Neural cell (in vitro differentiated cells): ENCODE measurements around the gene GLTP. TPM values are rescaled to one million over a fixed set of nuclear protein-coding genes. Genes with fewer than 3 reads are reported as not detected.

Source experiments
- H2AFZ ChIP-seq: fragments of 200-600, 300-800 bp; sonication (generic), shearing (Covaris generic); 2 replicates; pipeline ENCODE4 v1.6.0; 2014; ENCODE audit warnings: low read depth, mild to moderate bottlenecking, antibody characterized with exemption, low read length, moderate library complexity
- H3F3A ChIP-seq: fragments of 200-600 bp; shearing (Covaris generic); 2 replicates; pipeline ENCODE4 v1.6.1; 2016; ENCODE audit warnings: mild to moderate bottlenecking, moderate library complexity, mixed read lengths, antibody characterized with exemption, low read length; ENCODE audit not compliant: insufficient read depth, poor library complexity, severe bottlenecking
- H3K27ac ChIP-seq: fragments of 200-600, 300-800 bp; sonication (generic), shearing (Covaris generic); 2 replicates; pipeline ENCODE4 v1.5.1; 2014; ENCODE audit warnings: mild to moderate bottlenecking, low read length, moderate library complexity
- H3K27me3 ChIP-seq: fragments of 300-800, 200-600 bp; sonication (generic), shearing (Covaris generic); 2 replicates; pipeline ENCODE4 v1.6.0; 2014; ENCODE audit warnings: mild to moderate bottlenecking, low read depth, low read length, moderate library complexity; ENCODE audit not compliant: insufficient read depth
- H3K36me3 ChIP-seq: fragments of 300-800, 200-600 bp; sonication (generic), shearing (Covaris generic); 2 replicates; pipeline ENCODE4 v1.5.1; 2014; ENCODE audit warnings: mild to moderate bottlenecking, antibody characterized with exemption, low read length, moderate library complexity; ENCODE audit not compliant: insufficient read depth
- H3K4me2 ChIP-seq: fragments of 300-800, 200-600 bp; sonication (generic), shearing (Covaris generic); 2 replicates; pipeline ENCODE4 v1.6.0; 2014; ENCODE audit warnings: mild to moderate bottlenecking, low read length
- H3K4me3 ChIP-seq: fragments of 300-800, 200-600 bp; sonication (generic), shearing (Covaris generic); 2 replicates; pipeline ENCODE4 v1.5.1; 2014; ENCODE audit warnings: mild to moderate bottlenecking, low read length, moderate library complexity
- H3K79me2 ChIP-seq: fragments of 200-600 bp; shearing (Covaris generic); replicated peaks from 2 replicates; pipeline ENCODE4 v1.6.0; 2014; ENCODE audit warnings: mild to moderate bottlenecking, low read length, moderate library complexity; ENCODE audit not compliant: insufficient read depth
- H3K9ac ChIP-seq: fragments of 300-800, 200-600 bp; sonication (generic), shearing (Covaris generic); 2 replicates; pipeline ENCODE4 v1.6.1; 2016; ENCODE audit warnings: mild to moderate bottlenecking, low read length, mixed read lengths
- H3K9me2 ChIP-seq: fragments of 200-600 bp; shearing (Covaris generic); 2 replicates; pipeline ENCODE4 v1.6.1; 2016; ENCODE audit warnings: mild to moderate bottlenecking, low read length, mixed read lengths; ENCODE audit not compliant: insufficient read depth
- H3K9me3 ChIP-seq: fragments of 200-600, 300-800 bp; sonication (generic), shearing (Covaris generic); 2 replicates; pipeline ENCODE4 v1.6.1; 2016; ENCODE audit warnings: mild to moderate bottlenecking, mixed run types, low read length, moderate library complexity, mixed read lengths
- H4K20me1 ChIP-seq: fragments of 200-600 bp; shearing (Covaris generic); 2 replicates; pipeline ENCODE4 v1.6.1; 2016; ENCODE audit warnings: mild to moderate bottlenecking, mixed run types; ENCODE audit not compliant: insufficient read depth
- CTCF ChIP-seq: fragments of 450-650 bp; IDR thresholded peaks from 2 replicates; pipeline ENCODE4 v1.5.1; 2014; ENCODE audit warnings: antibody characterized with exemption, mild to moderate bottlenecking, moderate library complexity; ENCODE audit not compliant: poor library complexity, severe bottlenecking
- EP300 ChIP-seq: fragments of 450-650 bp; conservative IDR thresholded peaks from 2 replicates; pipeline ENCODE4 v1.6.1; 2014; ENCODE audit warnings: antibody characterized with exemption, mild to moderate bottlenecking, moderate library complexity; ENCODE audit not compliant: poor library complexity, severe bottlenecking
- EZH2 ChIP-seq: fragments of 200-600, 300-800 bp; shearing (Covaris generic), sonication (generic); IDR thresholded peaks from 2 replicates; pipeline ENCODE4 v1.6.1; 2014; ENCODE audit warnings: antibody characterized with exemption, low read length, borderline replicate concordance, mild to moderate bottlenecking; ENCODE audit not compliant: insufficient read depth, poor library complexity, severe bottlenecking
- MXI1 ChIP-seq: fragments of 450-650 bp; conservative IDR thresholded peaks from 2 replicates; pipeline ENCODE4 v1.6.1; 2014; ENCODE audit warnings: antibody characterized with exemption, mild to moderate bottlenecking; ENCODE audit not compliant: poor library complexity, severe bottlenecking
- POLR2AphosphoS5 ChIP-seq: IDR thresholded peaks from 2 replicates; pipeline ENCODE4 v1.6.1; 2012
- RAD21 ChIP-seq: fragments of 450-650 bp; conservative IDR thresholded peaks from 2 replicates; pipeline ENCODE4 v1.6.1; 2014; ENCODE audit warnings: antibody characterized with exemption, mild to moderate bottlenecking, moderate library complexity
- REST ChIP-seq: IDR thresholded peaks from 2 replicates; pipeline ENCODE4 v1.6.1; 2012; ENCODE audit warnings: borderline replicate concordance
- SMC3 ChIP-seq: fragments of 450-650 bp; conservative IDR thresholded peaks from 2 replicates; pipeline ENCODE4 v1.6.1; 2014; ENCODE audit warnings: antibody characterized with exemption, mild to moderate bottlenecking, moderate library complexity; ENCODE audit not compliant: poor library complexity
- TAF1 ChIP-seq: IDR thresholded peaks from 2 replicates; pipeline ENCODE4 v1.6.1; 2012; ENCODE audit warnings: low read depth
- polyA plus RNA-seq: library from polyadenylated mRNA; depleted of rRNA; stranded (reverse); fragments of >200 nt; gene quantifications from 2 replicates; pipeline ENCODE4 v1.2.3, GENCODE V29; 2014

Gene GLTP
- polyA plus RNA-seq, 1 donor from 2014 or later = 25.0 TPM

GRCh38 chr12:109829667-109830066 lies 50.7 kb downstream of the GLTP start:
- H3K9me3 ChIP-seq = no peaks in the 10 kb centered on the region
- TF ChIP-seq POLR2AphosphoS5 (no peak), SMC3 (no peak), EZH2 (no peak), REST (no peak), RAD21 (no peak), EP300 (no peak), TAF1 (no peak), MXI1 (no peak), CTCF (no peak)
- H3K27ac ChIP-seq = no peak overlapping the region
- H3K9ac ChIP-seq = no peak overlapping the region
- no peaks in the 10 kb centered on the region for H3K36me3 ChIP-seq
- H3K9me2 ChIP-seq = no peaks in the 10 kb centered on the region
- H4K20me1 ChIP-seq = no peaks in the 10 kb centered on the region
- H3K4me3 ChIP-seq = no peak overlapping the region
- H2AFZ ChIP-seq = no peak overlapping the region
- peaks cover 12% of the 10 kb centered on the region for H3K27me3 ChIP-seq
- no peaks in the 10 kb centered on the region for H3K79me2 ChIP-seq
- H3K4me2 ChIP-seq = no peak overlapping the region
- H3F3A ChIP-seq = no peaks in the 10 kb centered on the region

GRCh38 chr12:109828754-109829511 lies 51.4 kb downstream of the GLTP start:
- no peak for TF ChIP-seq TAF1
- no peak for TF ChIP-seq SMC3
- TF ChIP-seq REST = no peak
- no peak for TF ChIP-seq EP300
- TF ChIP-seq RAD21 = no peak
- no peak for TF ChIP-seq MXI1
- no peak for TF ChIP-seq CTCF
- no peak for TF ChIP-seq EZH2
- no peak for TF ChIP-seq POLR2AphosphoS5
- H3F3A ChIP-seq = no peaks in the 10 kb centered on the region
- no peak overlapping the region for H3K4me2 ChIP-seq
- no peaks in the 10 kb centered on the region for H3K9me2 ChIP-seq
- H2AFZ ChIP-seq = no peak overlapping the region
- H4K20me1 ChIP-seq = no peaks in the 10 kb centered on the region
- H3K27me3 ChIP-seq = peaks cover 10% of the 10 kb centered on the region
- H3K27ac ChIP-seq = no peak overlapping the region
- no peaks in the 10 kb centered on the region for H3K36me3 ChIP-seq
- no peaks in the 10 kb centered on the region for H3K9me3 ChIP-seq
- H3K9ac ChIP-seq = no peak overlapping the region
- H3K4me3 ChIP-seq = no peak overlapping the region
- H3K79me2 ChIP-seq = no peaks in the 10 kb centered on the region
